IPS DF 19.7 (cell line): ENCODE measurements around the gene CDIPT.
A peak's percentile ranks its signal among the peaks of the same experiment; 100 is the strongest.
"Not testable (repeated sequence)": the region's sequence is repeated elsewhere in the genome, so short reads cannot be mapped to it uniquely, and the experiment has no call there.

Experiments used
- DNase-seq: peaks from one replicate; pipeline ENCODE4 v3.0.0-alpha.2; 2013; ENCODE audit warnings: low read depth, low spot score

Gene CDIPT

GRCh38 chr16:29858974-29859373 lies 4.1 kb downstream of the CDIPT start:
- no peak for DNase-seq

GRCh38 chr16:29858149-29858849 lies 4.7 kb downstream of the CDIPT start:
- no peak for DNase-seq

- DNase-seq: no peak
Observed at GRCh38 chr16:29857133-29857760, 5.8 kb downstream of the CDIPT start.

- no peak for DNase-seq
Observed at GRCh38 chr16:29854520-29855100, 8.4 kb downstream of the CDIPT start.

GRCh38 chr16:29852654-29853053 lies 10.4 kb downstream of the CDIPT start:
- no peak for DNase-seq

GRCh38 chr16:29850998-29851397 lies 12.0 kb downstream of the CDIPT start:
- no peak for DNase-seq

- no peak for DNase-seq
Observed at GRCh38 chr16:29849505-29849904, 13.5 kb downstream of the CDIPT start.

- peak; percentile 30 for DNase-seq
Observed at GRCh38 chr16:29848420-29849297, 14.4 kb downstream of the CDIPT start.

- DNase-seq: no peak
Observed at GRCh38 chr16:29845656-29846055, 17.4 kb downstream of the CDIPT start.

GRCh38 chr16:29844575-29845331 lies 18.3 kb downstream of the CDIPT start:
- DNase-seq: no peak

GRCh38 chr16:29843931-29844330 lies 19.1 kb downstream of the CDIPT start:
- no peak for DNase-seq

GRCh38 chr16:29842732-29843346 lies 20.2 kb downstream of the CDIPT start:
- no peak for DNase-seq

GRCh38 chr16:29841631-29842030 lies 21.4 kb downstream of the CDIPT start:
- no peak for DNase-seq

GRCh38 chr16:29840240-29840639 lies 22.8 kb downstream of the CDIPT start:
- no peak for DNase-seq

- no peak for DNase-seq
Observed at GRCh38 chr16:29839822-29840221, 23.2 kb downstream of the CDIPT start.

GRCh38 chr16:29837841-29838240 lies 25.2 kb downstream of the CDIPT start:
- no peak for DNase-seq

- no peak for DNase-seq
Observed at GRCh38 chr16:29836623-29837022, 26.4 kb downstream of the CDIPT start.

- no peak for DNase-seq
Observed at GRCh38 chr16:29835926-29836325, 27.1 kb downstream of the CDIPT start.

GRCh38 chr16:29834079-29834478 lies 28.9 kb downstream of the CDIPT start:
- DNase-seq: no peak

- DNase-seq: not testable (repeated sequence)
Observed at GRCh38 chr16:29833219-29833618, 29.8 kb downstream of the CDIPT start.

- no peak for DNase-seq
Observed at GRCh38 chr16:29831490-29831889, 31.5 kb downstream of the CDIPT start.
